IMR-90 (cell line): Measurements from ENCODE around the gene MTF1. TPM values are rescaled to one million over a fixed set of nuclear protein-coding genes. Genes with fewer than 3 reads are reported as not detected.

Source experiments
- ATAC-seq: fragments of 200-7000 bp; cut with Tn5 transposase; 2 replicates; pipeline ENCODE4 v1.9.1; 2020; ENCODE audit warnings: low read depth, mild to moderate bottlenecking, moderate library complexity
- BruUV-seq: library from RNA; stranded (reverse); fragments of 400-500 nt; replicated peaks from 2 replicates; lab custom pipeline; 2021; lab: Mats Ljungman, UMichigan
- CTCF ChIA-PET: fragments of 300-600 bp; formaldehyde crosslinking; extraction: SDS; loops from one replicate; lab custom pipeline; 2021; ENCODE audit warnings: antibody characterized with exemption; lab: Yijun Ruan, JAX
- POLR2A ChIA-PET: fragments of 300-600 bp; sonication (Branson Sonifier 250); formaldehyde crosslinking; loops from one replicate; lab custom pipeline; 2022; ENCODE audit warnings: antibody characterized with exemption; ENCODE audit not compliant: unreplicated experiment; lab: Charles Lee
- DNase-seq: peaks from one replicate; pipeline ENCODE4 v3.0.0; 2013
- H2AFZ ChIP-seq: replicated peaks from 2 replicates; pipeline ENCODE3; 2013; ENCODE audit warnings: low read length, mild to moderate bottlenecking; ENCODE audit not compliant: poor library complexity
- H2AK5ac ChIP-seq: 2 replicates; pipeline ENCODE4 v1.6.1; 2013; ENCODE audit warnings: low read depth, low read length, inconsistent platforms
- H2AK9ac ChIP-seq: replicated peaks from 2 replicates; pipeline ENCODE3; 2013; ENCODE audit warnings: mild to moderate bottlenecking, low read depth, low read length, moderate library complexity; ENCODE audit not compliant: poor library complexity
- H2BK120ac ChIP-seq: 2 replicates; pipeline ENCODE4 v1.6.1; 2013; ENCODE audit warnings: low read depth, low read length, inconsistent platforms
- H2BK15ac ChIP-seq: 3 replicates; pipeline ENCODE4 v1.6.1; 2013; ENCODE audit warnings: low read depth, low read length, inconsistent platforms
- H2BK20ac ChIP-seq: 2 replicates; pipeline ENCODE4 v1.6.1; 2013; ENCODE audit warnings: low read depth, mild to moderate bottlenecking, inconsistent platforms, low read length, moderate library complexity
- H2BK5ac ChIP-seq: 2 replicates; pipeline ENCODE4 v1.6.1; 2013; ENCODE audit warnings: mild to moderate bottlenecking, low read depth, low read length, inconsistent platforms; ENCODE audit not compliant: poor library complexity, severe bottlenecking
- H3K14ac ChIP-seq: replicated peaks from 2 replicates; pipeline ENCODE4 v1.6.1; 2013; ENCODE audit warnings: low read depth, low read length, inconsistent platforms
- H3K18ac ChIP-seq: 2 replicates; pipeline ENCODE4 v1.6.1; 2013; ENCODE audit warnings: low read depth, low read length, control low read depth
- H3K23ac ChIP-seq: 2 replicates; pipeline ENCODE4 v1.6.1; 2013; ENCODE audit warnings: low read depth, low read length, inconsistent platforms
- H3K27ac ChIP-seq: 2 replicates; pipeline ENCODE4 v1.5.1; 2013; ENCODE audit warnings: mild to moderate bottlenecking, control low read depth, low read length; ENCODE audit not compliant: insufficient read depth
- H3K27me3 ChIP-seq: 2 replicates; pipeline ENCODE4 v1.6.1; 2013; ENCODE audit warnings: low read length; ENCODE audit not compliant: control insufficient read depth, insufficient read depth
- H3K36me3 ChIP-seq: 2 replicates; pipeline ENCODE4 v1.6.1; 2013; ENCODE audit warnings: low read length, mixed read lengths; ENCODE audit not compliant: control insufficient read depth, insufficient read depth
- H3K4ac ChIP-seq: 2 replicates; pipeline ENCODE4 v1.6.1; 2013; ENCODE audit warnings: low read depth, low read length, inconsistent platforms
- H3K4me1 ChIP-seq: 2 replicates; pipeline ENCODE4 v1.6.1; 2013; ENCODE audit warnings: low read length, mixed read lengths; ENCODE audit not compliant: control insufficient read depth, insufficient read depth
- H3K4me2 ChIP-seq: 2 replicates; pipeline ENCODE4 v1.6.1; 2013; ENCODE audit warnings: low read depth, mild to moderate bottlenecking, control low read depth, low read length, moderate library complexity
- H3K4me3 ChIP-seq: 2 replicates; pipeline ENCODE4 v1.5.1; 2013; ENCODE audit warnings: low read depth, mild to moderate bottlenecking, control low read depth, low read length, moderate library complexity; ENCODE audit not compliant: insufficient read depth
- H3K56ac ChIP-seq: 2 replicates; pipeline ENCODE4 v1.6.1; 2013; ENCODE audit warnings: low read length, inconsistent platforms; ENCODE audit not compliant: insufficient read depth; ENCODE audit errors: extremely low read depth
- H3K79me1 ChIP-seq, 2 experiments: 2 replicates each; pipeline ENCODE4 v1.6.1; 2013; ENCODE audit warnings: low read length in 2 of 2, inconsistent platforms in 1 of 2, low read depth in 1 of 2
- H3K9ac ChIP-seq: 2 replicates; pipeline ENCODE4 v1.6.1; 2013; ENCODE audit warnings: low read depth, low read length, control low read depth
- H3K9me1 ChIP-seq: 2 replicates; pipeline ENCODE4 v1.6.1; 2013; ENCODE audit warnings: low read length, inconsistent platforms; ENCODE audit not compliant: insufficient read depth
- H3K9me3 ChIP-seq: 2 replicates; pipeline ENCODE4 v1.6.1; 2013; ENCODE audit warnings: low read length; ENCODE audit not compliant: control insufficient read depth, insufficient read depth
- H4K20me1 ChIP-seq: 2 replicates; pipeline ENCODE4 v1.6.1; 2013; ENCODE audit warnings: low read length, inconsistent platforms; ENCODE audit not compliant: insufficient read depth
- H4K5ac ChIP-seq: 2 replicates; pipeline ENCODE4 v1.6.1; 2013; ENCODE audit warnings: mild to moderate bottlenecking, low read depth, low read length, control low read depth
- H4K8ac ChIP-seq, 2 experiments: 2 replicates each; pipeline ENCODE4 v1.6.1; 2013; ENCODE audit warnings: low read depth in 2 of 2, low read length in 2 of 2, control low read depth in 1 of 2, inconsistent platforms in 1 of 2
- H4K91ac ChIP-seq: 2 replicates; pipeline ENCODE4 v1.6.1; 2013; ENCODE audit warnings: low read depth, low read length, inconsistent platforms; ENCODE audit not compliant: insufficient read depth
- BHLHE40 ChIP-seq: fragments of 150-350 bp; IDR thresholded peaks from 2 replicates; pipeline ENCODE4 v1.6.1; 2016; ENCODE audit warnings: mild to moderate bottlenecking, low read depth, low read length
- CEBPB ChIP-seq: IDR thresholded peaks from 2 replicates; pipeline ENCODE4 v1.6.1; 2012; ENCODE audit warnings: low read depth, low read length, improper control_type of control experiment
- CHD1 ChIP-seq: IDR thresholded peaks from 2 replicates; pipeline ENCODE4 v1.6.1; 2012; ENCODE audit warnings: low read depth, low read length, improper control_type of control experiment
- FOS ChIP-seq: fragments of 150-350 bp; IDR thresholded peaks from 2 replicates; pipeline ENCODE4 v1.6.1; 2016; ENCODE audit warnings: low read depth, low read length
- MAFK ChIP-seq: IDR thresholded peaks from 2 replicates; pipeline ENCODE4 v1.6.1; 2012; ENCODE audit warnings: low read depth, low read length, improper control_type of control experiment
- MAZ ChIP-seq: IDR thresholded peaks from 2 replicates; pipeline ENCODE4 v1.6.1; 2012; ENCODE audit warnings: low read depth, mild to moderate bottlenecking, low read length, improper control_type of control experiment, moderate library complexity, borderline replicate concordance
- MXI1 ChIP-seq: IDR thresholded peaks from 2 replicates; pipeline ENCODE4 v1.6.1; 2012; ENCODE audit warnings: low read depth, mild to moderate bottlenecking, low read length, moderate library complexity, borderline replicate concordance
- NFE2L2 ChIP-seq: fragments of 150-350 bp; IDR thresholded peaks from 2 replicates; pipeline ENCODE4 v1.6.1; 2016; ENCODE audit warnings: low read depth, mild to moderate bottlenecking, low read length
- POLR2A ChIP-seq: IDR thresholded peaks from 2 replicates; pipeline ENCODE4 v1.6.1; 2012; ENCODE audit warnings: mild to moderate bottlenecking, low read depth, low read length
- RAD21 ChIP-seq: IDR thresholded peaks from 2 replicates; pipeline ENCODE4 v1.6.1; 2012; ENCODE audit warnings: low read length, improper control_type of control experiment
- RCOR1 ChIP-seq: IDR thresholded peaks from 2 replicates; pipeline ENCODE4 v1.6.1; 2012; ENCODE audit warnings: mild to moderate bottlenecking, low read length, improper control_type of control experiment; ENCODE audit not compliant: insufficient replicate concordance
- RFX5 ChIP-seq: IDR thresholded peaks from 2 replicates; pipeline ENCODE4 v1.8.0; 2012; ENCODE audit warnings: low read depth, mild to moderate bottlenecking, low read length, moderate library complexity
- SMC3 ChIP-seq: fragments of 150-350 bp; IDR thresholded peaks from 2 replicates; pipeline ENCODE4 v1.6.1; 2016; ENCODE audit warnings: low read depth, mild to moderate bottlenecking, antibody characterized with exemption, low read length, moderate library complexity
- WGBS, 2 experiments: methylation state at CpG; one replicate each; pipeline versions ENCODE4 v1.1.5 to v1.1.7; 2013; ENCODE audit warnings: missing lambda C conversion rate in 2 of 2; ENCODE audit not compliant: insufficient read length in 1 of 2; ENCODE audit errors: extremely low coverage in 2 of 2; 5-methylcytosine and 5-hydroxymethylcytosine counted together
- dilution Hi-C: fragments of 300-500 bp; cut with HindIII; formaldehyde crosslinking; loops from one replicate; pipeline ENCODE4 v1.14.3; 2018; ENCODE audit warnings: low sequenced_read_pairs; ENCODE audit not compliant: unreplicated experiment
- in situ Hi-C: fragments of 300-500 bp; cut with MboI; formaldehyde crosslinking; loops from 3 replicates; pipeline ENCODE4 v1.14.3; 2019; ENCODE audit warnings: low sequenced_read_pairs, inconsistent platforms, mixed read lengths
- intact Hi-C: fragments of 100-400 bp; cut with micrococcal nuclease; formaldehyde crosslinking; loops from 2 replicates; pipeline ENCODE4 v1.10.0; 2022
- polyA plus RNA-seq, 3 experiments: library from polyadenylated mRNA; depleted of rRNA; stranded (reverse); fragments of >200 nt; gene quantifications; 2 replicates each; pipeline ENCODE4 v1.2.3, GENCODE V29; 2012; ENCODE audit warnings: low replicate concordance in 1 of 3
- total RNA-seq: library from RNA; depleted of rRNA; stranded (reverse); fragments of >200 nt; gene quantifications from 2 replicates; pipeline ENCODE4 v1.2.3, GENCODE V29; 2012
- TF ChIP-seq, protein P1 (sequence below): conservative IDR thresholded peaks from 2 replicates; pipeline ENCODE4 v1.5.1; 2012; ENCODE audit warnings: mild to moderate bottlenecking, low read depth, low read length, improper control_type of control experiment
- TF ChIP-seq, protein P2 (sequence below): fragments of 150-350 bp; IDR thresholded peaks from 2 replicates; pipeline ENCODE4 v1.6.1; 2016; ENCODE audit warnings: low read depth, mild to moderate bottlenecking, low read length, moderate library complexity, borderline replicate concordance
- TF ChIP-seq, protein P3 (sequence below): fragments of 150-350 bp; IDR thresholded peaks from 2 replicates; pipeline ENCODE4 v1.6.1; 2017; ENCODE audit warnings: mild to moderate bottlenecking, antibody characterized with exemption, low read length, low read depth

The MTF1 gene
- total and polyA plus RNA-seq, 2 of the 4 experiments (the other 2 are of a cell fraction) = 2.3 to 4.7 TPM

DNA sequence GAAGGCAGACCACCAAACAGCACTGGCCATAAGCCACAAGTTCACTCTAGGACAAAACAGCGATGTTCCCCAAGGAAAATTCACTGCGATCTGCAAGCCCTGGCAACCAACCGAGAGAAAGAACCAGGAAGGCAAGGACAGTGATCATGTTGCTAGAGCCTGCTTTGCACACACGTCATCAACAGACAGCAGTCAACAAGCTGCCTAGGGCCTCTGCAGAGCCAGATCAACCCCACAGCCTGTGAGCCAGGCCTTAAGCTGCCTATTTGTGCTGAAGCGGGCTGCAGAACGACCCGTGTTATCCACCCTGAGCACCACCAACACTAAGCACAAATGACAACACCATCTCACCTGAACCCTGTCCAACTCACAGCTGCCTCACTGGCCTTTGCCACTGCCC, 45.1 kb downstream of the MTF1 start:
- H2BK5ac ChIP-seq = no peak overlapping the region
- POLR2A ChIA-PET = no interaction called here
- H2AFZ ChIP-seq = no peak overlapping the region
- ATAC-seq (no peak), DNase-seq (no peak)
- no peak overlapping the region for H2AK9ac ChIP-seq
- H3K4me2 ChIP-seq = no peak overlapping the region
- H2BK120ac ChIP-seq = no peak overlapping the region
- H3K27ac ChIP-seq = peak overlapping the region; percentile 37; the same call in 1 of the 2 replicates
- intact Hi-C loops = no loop called here
- no peak overlapping the region for H3K4me3 ChIP-seq
- no peak overlapping the region for H3K14ac ChIP-seq
- H3K23ac ChIP-seq = no peak overlapping the region
- no peak overlapping the region for H2BK15ac ChIP-seq
- CTCF ChIA-PET = no interaction called here
- no peak overlapping the region for H3K9ac ChIP-seq
- H3K27me3 ChIP-seq = no peaks in the 10 kb centered on the region
- no peak overlapping the region for H2BK20ac ChIP-seq
- H3K56ac ChIP-seq = no peak overlapping the region
- in situ Hi-C loops = no loop called here
- peaks cover 3% of the 10 kb centered on the region; the same call in 1 of the 2 replicates for H4K20me1 ChIP-seq
- no peak overlapping the region for H4K8ac ChIP-seq
- peaks cover 26 to 36% of the 10 kb centered on the region in 2 experiments for H3K79me1 ChIP-seq
- dilution Hi-C loops = no loop called here
- no peak overlapping the region for H4K91ac ChIP-seq
- H3K9me3 ChIP-seq = no peaks in the 10 kb centered on the region
- 87% methylated on average over 7 of the region's 7 CpGs; no CpG with 5 or more reads in 1 of the 2 experiments for WGBS, 2 experiments
- peaks cover 9% of the 10 kb centered on the region; the same call in 1 of the 2 replicates for H3K9me1 ChIP-seq
- no peak overlapping the region for H2AK5ac ChIP-seq
- no peak for TF ChIP-seq MAFK
- no peak for TF ChIP-seq RAD21
- no peak for TF ChIP-seq MXI1
- no peak for TF ChIP-seq SMC3
- no peak for TF ChIP-seq NFE2L2
- TF ChIP-seq CHD1 = no peak
- no peak for TF ChIP-seq BHLHE40
- no peak for TF ChIP-seq FOS
- TF ChIP-seq, protein P1, sequence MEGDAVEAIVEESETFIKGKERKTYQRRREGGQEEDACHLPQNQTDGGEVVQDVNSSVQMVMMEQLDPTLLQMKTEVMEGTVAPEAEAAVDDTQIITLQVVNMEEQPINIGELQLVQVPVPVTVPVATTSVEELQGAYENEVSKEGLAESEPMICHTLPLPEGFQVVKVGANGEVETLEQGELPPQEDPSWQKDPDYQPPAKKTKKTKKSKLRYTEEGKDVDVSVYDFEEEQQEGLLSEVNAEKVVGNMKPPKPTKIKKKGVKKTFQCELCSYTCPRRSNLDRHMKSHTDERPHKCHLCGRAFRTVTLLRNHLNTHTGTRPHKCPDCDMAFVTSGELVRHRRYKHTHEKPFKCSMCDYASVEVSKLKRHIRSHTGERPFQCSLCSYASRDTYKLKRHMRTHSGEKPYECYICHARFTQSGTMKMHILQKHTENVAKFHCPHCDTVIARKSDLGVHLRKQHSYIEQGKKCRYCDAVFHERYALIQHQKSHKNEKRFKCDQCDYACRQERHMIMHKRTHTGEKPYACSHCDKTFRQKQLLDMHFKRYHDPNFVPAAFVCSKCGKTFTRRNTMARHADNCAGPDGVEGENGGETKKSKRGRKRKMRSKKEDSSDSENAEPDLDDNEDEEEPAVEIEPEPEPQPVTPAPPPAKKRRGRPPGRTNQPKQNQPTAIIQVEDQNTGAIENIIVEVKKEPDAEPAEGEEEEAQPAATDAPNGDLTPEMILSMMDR = no peak
- no peak for TF ChIP-seq POLR2A
- no peak for TF ChIP-seq MAZ
- TF ChIP-seq CEBPB = no peak
- TF ChIP-seq RCOR1 = no peak
- TF ChIP-seq, protein P2, sequence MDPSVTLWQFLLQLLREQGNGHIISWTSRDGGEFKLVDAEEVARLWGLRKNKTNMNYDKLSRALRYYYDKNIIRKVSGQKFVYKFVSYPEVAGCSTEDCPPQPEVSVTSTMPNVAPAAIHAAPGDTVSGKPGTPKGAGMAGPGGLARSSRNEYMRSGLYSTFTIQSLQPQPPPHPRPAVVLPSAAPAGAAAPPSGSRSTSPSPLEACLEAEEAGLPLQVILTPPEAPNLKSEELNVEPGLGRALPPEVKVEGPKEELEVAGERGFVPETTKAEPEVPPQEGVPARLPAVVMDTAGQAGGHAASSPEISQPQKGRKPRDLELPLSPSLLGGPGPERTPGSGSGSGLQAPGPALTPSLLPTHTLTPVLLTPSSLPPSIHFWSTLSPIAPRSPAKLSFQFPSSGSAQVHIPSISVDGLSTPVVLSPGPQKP = no peak
- TF ChIP-seq RFX5 = no peak
- TF ChIP-seq, protein P3, sequence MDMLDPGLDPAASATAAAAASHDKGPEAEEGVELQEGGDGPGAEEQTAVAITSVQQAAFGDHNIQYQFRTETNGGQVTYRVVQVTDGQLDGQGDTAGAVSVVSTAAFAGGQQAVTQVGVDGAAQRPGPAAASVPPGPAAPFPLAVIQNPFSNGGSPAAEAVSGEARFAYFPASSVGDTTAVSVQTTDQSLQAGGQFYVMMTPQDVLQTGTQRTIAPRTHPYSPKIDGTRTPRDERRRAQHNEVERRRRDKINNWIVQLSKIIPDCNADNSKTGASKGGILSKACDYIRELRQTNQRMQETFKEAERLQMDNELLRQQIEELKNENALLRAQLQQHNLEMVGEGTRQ = no peak
- peaks cover 20% of the 10 kb centered on the region for H3K36me3 ChIP-seq
- peaks cover 1% of the 10 kb centered on the region; the same call in 1 of the 2 replicates for H3K4me1 ChIP-seq
- no peak overlapping the region for H3K18ac ChIP-seq
- no peak overlapping the region for H3K4ac ChIP-seq
- BruUV-seq = no TSS peak
- H4K5ac ChIP-seq = no peak overlapping the region; the same call in 1 of the 2 replicates
